Activated T-cell treated with anti-CD3 and anti-CD28 coated beads for 24 hours (primary cell): ENCODE results near the gene EBF4.

Source experiments
- DNase-seq: peaks from one replicate; pipeline ENCODE4 v3.0.0-alpha.2; 2020; ENCODE audit warnings: low read depth

EBF4 gene

DNA sequence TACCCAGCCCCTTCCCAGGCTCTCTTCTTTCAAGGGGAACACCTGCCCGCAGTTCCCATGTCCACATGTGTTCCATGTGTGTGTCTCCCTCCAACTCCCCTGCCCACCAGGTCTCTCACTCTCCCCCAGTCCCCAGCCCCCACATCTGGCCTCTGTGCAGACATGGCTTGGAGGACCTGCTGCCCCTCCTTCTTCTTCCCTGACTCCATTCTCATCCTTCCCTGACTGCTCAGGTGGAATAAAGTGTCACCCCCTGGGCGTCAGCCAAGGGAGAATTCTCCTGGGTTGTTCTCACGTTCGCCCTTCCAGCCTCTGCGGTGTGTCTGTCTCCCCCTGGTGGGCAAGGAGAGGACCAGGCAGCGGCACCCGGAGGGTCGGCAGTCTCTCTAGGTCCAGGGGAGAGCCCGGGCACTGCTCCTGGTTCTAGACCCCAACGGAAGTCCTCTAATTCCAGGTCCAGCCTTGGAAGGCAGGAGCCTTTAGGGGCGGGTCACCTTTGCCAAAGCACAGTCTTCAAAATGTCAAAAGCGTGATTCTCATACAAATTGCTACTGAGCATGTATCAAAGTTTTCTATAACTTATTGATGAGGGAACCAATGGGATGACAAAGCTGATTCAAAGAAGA lies 50.5 kb downstream of the EBF4 start:
- peak; percentile 68 for DNase-seq

DNA sequence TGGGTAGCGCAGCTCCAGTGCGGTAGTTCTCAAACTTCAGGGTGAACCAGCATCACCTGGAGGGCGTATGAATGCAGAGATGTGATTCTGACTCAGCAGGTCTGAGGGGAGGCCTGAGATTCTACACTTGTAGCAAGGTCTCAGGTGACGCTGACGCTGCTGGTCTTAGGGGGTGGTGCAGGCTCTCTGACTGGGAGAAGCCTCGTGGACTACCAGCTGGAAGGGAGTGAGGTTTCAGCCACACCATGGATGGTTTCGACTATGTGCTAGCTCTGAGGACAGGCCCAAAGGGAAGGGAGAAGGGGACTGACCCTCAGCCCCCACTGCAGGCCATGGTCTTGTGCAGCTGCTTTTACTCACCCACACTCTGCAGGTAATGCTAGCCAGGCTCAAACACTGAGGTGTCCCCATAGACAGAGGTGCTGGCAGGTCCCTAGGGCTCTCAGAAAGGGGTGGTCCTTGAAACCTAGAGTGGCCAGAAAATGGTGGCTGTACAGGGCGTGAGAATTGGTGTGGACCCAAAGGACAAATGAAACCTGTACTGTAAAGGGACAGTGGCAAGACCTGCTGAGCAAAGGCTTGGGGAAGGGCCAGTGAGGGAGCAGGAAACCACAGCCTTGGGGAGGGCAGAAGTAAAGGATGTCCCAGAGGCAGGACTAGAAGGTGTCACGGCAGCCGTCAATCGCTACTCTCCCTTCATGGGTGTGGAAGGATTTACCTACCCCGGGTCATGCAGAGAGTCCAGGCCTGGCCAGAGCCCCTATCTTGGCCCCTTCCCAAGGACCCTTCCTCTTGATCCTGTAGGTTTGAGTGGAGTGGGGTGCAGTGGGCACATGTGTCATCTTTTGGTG lies 52.7 kb downstream of the EBF4 start:
- no peak for DNase-seq

DNA sequence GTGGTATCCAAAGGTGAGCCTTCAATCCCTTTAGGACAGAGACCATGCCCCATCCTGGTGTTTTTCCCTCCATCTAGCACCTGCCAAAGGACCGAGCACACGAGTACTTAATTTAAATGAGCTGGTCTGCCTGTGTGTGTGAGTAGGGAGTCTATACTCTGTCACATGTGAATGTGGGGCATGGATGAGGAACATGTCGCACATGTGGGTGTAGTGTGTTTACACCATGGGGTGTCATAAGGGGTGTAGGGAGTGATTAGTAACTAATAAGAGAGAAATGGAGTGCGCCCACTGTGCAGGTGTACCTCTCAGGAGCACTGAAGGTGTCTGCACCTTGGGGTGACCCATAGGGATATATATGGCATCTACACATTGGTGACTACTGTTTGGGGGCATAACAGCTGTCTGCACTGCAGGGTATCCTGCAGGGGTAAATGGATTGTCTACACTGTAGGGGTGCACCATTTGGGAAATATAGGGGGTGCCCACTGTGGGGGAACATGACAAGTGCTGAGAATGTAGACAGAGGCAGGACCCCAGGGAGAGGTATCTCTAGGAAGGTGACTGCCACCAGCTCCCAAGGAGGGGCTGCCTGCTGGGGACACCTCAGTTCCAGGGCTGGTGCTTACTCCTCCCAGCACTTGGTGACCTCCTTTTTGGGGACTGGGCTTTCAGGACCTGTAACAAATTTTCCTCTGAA lies 53.5 kb downstream of the EBF4 start:
- no peak for DNase-seq

DNA sequence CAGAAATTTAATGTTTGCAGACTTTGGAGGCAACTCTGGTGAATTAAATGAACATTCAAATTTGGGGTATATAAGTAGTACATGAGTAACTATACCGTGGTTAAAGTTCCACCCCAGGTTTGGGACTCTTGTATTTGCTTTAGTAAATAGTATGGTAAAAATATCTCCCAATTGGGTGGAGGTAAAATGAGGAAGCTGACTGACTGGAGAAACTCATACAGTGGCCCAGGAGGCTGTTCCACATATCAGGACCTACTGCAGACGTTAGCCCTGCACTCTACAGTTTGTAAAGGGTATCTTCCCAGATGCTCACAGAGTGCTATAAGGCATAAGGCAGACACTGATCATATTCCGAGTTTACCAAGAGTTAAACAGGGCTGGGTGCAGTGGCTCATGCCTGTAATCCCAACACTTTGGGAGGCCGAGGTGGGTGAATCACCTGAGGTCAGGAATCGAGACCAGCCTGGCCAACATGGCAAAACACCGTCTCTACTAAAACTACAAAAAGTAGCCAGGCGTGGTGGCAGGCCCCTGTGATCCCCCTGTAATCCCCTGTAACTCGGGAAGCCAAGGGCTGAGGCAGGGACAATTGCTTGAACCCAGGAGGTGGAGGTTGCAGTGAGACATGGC lies 54.2 kb downstream of the EBF4 start:
- no peak for DNase-seq

DNA sequence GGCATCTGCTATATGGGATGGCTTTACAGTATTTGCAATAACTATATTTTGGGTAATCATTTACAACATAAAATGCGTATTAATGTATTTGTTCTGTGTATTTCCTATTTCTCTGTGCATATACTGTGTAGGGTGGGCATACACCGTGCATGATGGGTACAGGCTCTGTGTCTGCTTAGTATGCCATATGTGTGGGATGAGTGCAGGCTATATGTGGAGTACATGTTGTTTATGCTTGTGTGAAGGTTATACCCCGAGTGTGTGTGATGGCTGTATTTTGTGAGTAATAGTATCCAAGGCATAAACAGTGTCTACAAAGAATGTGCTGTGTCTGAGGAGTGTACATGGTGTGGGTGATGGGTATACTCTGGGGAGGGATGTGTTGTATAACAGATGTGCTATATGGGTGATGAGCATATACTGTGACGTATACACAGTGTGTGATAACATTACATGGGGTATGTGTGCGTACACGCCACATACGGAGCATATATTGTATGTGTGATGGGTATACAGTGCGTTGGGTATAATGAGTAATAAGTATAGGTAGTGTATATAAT lies 55.2 kb downstream of the EBF4 start:
- DNase-seq: no peak

DNA sequence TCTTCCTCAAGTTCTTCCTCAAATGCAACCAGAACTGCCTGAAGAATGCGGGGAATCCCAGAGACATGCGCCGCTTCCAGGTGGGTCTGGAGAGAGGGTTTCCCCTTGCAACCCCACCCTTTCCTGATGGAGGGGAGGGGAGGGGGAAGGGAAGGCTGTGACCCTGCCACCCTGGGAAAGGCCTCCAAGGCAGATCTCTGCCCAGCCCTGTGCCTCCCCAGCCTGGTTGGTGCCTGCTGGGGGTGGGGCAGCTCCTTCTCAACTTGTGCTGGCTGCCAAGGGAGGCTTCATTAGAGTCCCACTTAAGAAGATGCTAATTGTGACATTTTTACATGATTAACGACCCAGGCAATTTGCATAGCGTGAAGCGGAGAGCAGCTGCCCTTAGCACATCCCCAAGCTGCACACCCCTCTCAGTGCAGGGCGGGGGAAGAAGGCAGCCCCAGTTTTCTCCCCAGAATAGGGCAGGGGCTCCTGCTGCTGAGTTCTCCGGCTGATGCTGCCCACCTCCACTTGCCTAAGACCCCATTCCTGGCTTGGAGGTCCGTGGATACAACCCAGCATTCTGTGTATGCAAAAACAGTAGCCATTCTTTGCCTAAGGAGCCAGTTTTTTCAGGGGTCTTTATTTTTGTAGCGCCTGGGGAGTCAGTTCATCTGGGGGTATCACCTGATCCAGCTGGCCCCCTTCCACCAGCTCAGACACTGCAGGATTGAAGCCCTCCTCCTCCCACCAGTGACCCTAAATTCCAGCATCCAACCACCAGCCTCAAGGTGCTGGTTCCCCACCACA lies 56.2 kb downstream of the EBF4 start:
- no peak for DNase-seq

DNA sequence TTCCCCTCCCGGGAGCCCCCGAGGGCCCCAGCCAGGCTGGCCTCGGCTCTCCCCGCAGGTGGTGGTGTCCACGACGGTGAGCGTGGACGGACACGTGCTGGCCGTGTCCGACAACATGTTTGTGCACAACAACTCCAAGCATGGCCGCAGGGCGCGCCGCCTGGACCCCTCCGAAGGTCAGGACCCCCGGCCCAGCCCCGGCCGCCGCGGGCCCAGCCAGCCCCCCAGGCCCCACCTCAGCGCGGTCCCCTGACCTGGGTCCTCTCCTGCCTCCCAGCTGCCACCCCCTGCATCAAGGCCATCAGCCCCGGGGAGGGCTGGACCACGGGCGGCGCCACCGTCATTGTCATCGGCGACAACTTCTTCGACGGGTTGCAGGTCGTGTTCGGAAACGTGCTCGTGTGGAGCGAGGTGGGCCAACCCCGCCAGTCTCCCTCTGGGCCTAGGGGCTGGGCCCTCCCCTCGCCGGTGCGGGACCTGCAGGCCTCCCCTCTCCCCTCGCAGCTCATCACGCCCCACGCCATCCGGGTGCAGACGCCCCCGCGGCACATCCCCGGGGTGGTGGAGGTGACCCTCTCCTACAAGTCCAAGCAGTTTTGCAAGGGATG lies 56.9 kb downstream of the EBF4 start:
- no peak for DNase-seq

DNA sequence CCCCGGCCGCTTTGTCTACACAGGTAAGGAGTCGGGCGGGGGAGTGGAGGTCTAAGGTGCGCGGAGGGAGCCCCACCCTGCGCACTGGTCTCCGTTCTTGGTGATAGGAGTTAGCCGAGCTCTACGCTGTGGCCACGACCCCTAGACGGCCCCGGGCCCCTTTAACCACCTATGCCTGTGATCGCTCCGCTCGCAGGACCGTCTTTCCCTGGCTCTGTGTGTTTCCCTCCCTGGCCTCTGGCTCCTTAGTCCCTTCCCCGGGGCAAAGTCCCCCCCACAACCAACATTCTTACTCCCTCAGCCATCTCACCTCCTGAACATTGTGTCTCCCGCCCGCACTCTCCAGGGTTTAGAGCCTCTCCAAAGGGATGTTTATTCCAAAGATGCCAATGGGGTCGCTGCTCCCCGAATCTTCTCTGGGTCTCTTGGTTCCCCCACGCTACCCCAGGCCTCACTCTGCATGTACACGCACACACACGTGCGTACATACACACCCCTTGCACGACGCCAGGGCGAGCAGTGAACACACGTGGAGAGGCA lies 57.4 kb downstream of the EBF4 start:
- no peak for DNase-seq

DNA sequence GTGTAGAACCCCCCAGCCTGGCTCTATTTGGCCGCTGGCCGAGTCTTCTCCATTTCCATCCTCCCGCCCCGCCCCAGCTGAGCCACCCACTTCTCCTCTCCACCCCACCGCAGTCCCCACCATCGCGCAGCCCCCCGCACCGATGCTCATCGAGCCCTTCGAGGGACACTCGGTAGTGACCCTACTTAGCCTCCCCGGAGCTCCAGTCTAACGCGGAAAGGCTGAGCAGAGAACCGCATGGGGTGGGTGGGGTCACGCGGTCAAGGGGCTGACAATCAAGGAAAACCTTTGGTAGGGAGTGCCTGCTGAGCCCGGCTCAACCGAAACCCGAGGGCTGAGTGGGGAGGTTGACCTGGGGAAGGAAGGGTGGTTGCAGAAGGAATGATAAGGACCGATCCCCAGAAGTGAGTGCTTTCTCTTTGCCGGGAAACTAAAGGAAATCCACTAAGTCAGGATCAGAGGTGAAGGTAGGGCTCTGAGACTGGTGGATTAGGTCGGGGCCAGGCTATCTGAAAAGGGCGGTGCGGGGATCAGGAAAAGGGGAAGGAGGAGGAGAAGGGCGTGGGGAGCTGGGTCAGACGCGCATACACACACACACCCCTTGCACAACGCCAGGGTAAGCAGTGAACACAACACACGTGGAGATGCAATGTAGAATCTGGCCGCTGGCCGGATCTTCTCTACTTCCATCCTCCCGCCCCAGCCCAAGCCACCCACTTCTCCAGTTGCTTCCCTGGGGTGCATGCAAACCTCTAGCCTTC lies 58.1 kb downstream of the EBF4 start:
- DNase-seq: no peak

DNA sequence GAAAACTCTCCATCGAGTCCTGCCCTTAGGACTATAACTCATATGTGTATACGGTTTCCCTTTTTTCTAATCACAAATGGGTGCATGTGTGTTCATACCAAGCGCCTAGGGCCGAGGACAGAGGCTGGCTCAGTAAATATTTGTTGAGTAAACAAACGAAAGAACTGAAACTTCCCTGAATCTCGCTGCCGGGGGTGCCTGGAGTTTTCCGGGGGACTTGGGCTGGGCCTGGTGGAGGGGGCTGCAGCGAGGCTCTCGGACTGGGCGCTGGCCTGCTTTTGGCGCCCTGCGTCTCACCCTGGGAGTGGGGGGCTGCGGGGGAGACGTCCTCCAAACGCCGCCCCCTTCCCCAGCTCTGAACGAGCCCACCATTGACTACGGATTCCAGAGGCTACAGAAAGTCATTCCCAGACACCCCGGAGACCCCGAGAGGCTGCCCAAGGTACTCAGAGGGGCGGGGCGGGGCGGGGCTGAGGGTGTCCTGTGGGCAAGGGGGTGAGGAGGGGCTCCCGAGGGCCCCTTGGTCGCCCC lies 58.8 kb downstream of the EBF4 start:
- no peak for DNase-seq

DNA sequence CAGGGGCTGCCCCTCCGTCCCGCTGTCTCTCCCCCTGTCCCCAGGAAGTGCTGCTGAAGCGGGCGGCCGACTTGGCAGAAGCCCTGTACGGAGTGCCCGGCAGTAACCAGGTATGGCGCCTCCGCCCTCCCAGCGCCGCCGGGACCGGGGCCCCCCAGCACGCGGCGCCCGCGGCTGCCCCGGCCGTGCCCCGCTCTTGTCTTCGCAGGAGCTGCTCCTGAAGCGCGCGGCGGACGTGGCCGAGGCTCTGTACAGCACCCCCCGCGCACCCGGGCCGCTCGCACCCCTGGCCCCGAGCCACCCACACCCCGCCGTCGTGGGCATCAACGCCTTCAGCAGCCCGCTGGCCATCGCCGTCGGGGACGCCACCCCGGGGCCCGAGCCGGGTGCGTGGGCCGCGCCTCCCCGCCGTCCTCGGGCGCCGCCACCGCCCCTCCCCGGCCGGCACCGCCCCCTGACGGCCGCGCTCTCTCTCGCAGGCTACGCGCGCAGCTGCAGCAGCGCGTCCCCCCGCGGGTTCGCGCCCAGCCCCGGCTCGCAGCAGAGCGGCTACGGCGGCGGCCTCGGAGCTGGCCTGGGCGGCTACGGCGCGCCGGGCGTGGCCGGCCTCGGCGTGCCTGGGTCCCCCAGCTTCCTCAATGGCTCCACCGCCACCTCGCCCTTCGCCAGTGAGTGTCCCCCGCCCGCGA lies 59.4 kb downstream of the EBF4 start:
- DNase-seq: peak; percentile 37

DNA sequence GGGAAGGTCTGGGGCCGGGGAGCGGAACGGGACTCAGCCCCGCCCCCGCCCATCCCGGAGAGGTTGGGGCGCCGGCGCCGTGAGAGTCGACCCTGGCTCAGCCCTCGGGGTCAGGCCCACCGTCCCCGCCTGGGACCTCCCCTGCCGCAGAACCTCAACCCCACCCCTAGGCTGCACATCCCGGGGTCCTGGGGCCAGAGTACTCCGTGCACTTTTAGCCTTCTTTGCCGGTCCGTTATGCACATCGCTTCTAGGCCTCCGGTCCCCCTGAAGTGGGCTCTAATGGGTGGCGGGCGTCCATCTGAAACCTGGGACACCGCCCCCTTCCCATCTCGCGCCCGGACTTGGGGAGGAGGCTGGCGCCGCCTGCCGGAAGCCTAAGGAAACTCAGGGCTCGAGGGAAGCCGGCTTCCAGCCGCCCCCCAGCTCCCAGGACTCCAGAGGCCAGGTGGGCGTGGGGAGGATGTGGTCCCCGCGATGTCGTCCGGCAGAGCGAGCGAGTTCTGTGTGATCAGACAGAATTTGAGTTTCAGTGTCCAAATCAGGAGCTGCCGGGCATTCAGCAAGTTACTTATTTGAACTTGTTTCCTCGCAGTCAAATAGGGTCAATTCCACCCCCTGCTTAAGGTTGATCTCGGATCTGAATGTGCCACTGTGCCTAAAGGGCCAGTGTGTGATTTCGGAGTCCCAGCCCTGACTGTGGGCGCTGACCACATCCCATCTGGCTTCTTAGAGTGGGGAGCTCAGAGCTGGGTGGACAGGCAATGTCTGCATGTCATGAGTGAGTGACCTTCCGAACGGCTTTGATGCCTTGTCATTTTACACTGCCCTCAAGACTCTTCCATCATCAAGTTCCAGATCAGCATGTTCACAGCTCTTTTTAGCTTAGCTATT lies 60.2 kb downstream of the EBF4 start:
- peak; percentile 16 for DNase-seq

DNA sequence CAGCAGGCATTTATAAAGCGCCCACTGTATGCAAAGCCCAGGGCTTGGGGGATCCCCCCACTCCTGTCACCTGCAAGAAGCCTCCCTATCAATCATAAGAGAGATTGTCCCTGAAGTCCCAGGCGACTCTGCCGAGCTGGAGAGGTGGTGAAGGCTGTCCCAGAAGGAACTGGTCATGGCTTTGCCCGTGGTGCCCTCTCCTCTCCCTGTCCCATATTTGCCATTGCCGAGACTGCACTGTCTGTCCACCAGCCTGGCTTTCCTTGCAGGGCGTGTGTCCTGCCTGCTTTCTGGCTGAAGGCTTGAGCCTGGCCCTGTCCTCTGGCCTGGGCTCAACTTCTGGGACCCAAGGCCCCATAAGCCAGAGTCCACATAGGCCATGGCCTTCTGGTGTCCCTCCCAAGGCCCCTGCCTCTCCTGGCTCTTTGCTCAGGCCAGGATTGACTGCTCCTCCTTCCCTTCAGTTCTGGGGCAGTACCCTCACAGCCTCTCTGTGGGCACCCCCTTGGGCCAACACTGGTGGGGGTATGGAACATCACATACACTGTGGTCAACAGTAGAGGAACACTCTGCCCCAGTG lies 61.0 kb downstream of the EBF4 start:
- no peak for DNase-seq

DNA sequence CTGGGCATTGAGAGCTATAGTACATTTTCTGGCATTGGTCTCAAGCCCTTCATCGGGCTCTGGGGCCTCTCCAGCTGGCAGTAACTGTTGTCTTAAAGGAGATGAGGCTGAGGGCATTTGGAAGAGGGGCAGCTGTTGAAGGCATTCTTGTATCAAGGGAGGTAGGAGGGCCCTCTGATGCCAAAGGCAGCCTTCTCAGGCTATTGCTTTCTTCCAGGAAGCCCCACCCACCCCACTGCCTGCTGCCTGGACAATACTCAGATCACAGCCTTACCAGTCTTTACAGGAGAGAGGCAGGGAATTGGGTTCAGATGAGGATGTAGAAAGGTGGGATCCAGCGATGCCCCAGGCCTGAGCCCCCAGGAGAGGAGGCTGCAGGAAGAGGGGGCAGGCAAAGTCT lies 61.8 kb downstream of the EBF4 start:
- DNase-seq: no peak

DNA sequence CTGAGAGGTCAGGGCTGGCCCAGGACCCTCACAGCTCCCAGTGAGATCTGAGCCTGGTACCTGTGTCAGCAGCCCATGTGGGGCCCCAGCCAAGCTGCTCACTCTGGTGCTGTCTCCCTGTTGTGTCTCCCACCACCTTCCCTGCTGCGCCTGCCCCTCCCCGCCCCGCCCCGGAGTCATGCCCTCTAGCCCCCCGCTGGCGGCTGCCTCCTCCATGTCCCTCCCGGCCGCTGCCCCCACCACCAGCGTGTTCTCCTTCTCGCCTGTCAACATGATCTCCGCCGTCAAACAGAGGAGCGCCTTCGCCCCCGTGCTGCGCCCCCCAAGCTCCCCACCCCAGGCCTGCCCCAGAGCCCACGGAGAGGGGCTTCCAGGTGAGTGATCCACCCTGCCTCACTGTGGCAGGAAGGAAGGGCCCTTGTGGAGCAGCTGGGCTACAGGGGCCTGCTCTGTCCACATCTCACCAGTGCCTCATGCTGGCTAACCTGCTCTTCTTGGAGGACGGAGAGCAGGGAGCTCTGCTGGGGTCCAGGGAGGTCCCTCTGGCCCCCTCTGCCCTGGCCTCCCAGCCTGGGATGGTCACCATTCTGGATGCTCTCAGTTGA lies 63.0 kb downstream of the EBF4 start:
- no peak for DNase-seq

DNA sequence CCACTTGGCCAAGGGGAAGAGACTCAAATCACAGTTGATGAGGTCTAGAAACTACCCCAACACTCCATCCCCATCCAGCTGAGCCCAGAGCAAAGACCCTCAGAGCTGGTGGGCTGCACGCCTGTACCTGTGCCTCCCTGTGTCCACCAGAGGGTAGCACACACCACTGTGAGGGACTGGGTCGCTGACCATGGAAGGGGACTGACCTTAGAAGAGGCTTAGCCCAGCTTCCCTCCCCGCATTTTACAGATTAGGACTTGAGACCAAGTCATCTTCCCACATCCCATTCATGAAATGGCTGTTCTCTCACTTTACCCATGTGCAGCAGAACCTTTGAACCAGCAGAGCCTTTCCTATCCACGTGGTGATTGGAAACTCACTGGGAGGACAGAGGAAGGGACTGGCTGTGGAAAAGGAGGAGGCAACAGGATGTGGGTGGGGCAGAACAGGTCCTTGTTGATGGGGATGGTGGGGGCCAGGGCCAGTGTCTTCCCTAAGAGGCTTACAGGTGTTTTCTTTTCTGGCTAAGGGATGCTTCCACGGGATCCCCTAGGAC lies 63.6 kb downstream of the EBF4 start:
- no peak for DNase-seq

DNA sequence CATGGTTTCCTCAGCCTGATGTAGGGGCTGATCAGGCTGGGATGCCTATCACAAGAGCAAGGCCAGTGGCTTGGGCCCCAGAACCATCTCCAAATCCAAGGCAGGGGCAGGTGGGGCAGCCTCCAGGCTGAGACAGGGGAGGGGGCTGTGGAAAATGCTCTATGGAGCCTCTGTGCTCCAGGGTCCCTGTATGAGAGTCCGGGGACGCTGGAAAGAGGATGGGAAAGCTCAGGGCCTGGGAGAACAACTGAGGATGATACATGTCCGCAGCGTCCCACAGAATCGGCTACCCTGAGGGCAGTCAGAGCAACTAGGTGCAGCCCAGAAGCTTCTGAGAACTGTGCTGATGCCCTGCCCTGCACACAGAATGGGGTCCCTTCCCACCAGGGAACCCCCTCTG lies 64.4 kb downstream of the EBF4 start:
- no peak for DNase-seq
